SK-N-SH (cell line): ENCODE data around the gene SCD5. TPM values are rescaled to one million over a fixed set of nuclear protein-coding genes. Genes with fewer than 3 reads are reported as not detected.

Experiments used
- CTCF ChIA-PET: fragments of 300-600, 350-600 bp; formaldehyde crosslinking; extraction: SDS; loops from one replicate; lab custom pipeline; 2021; lab: Yijun Ruan, JAX
- POLR2A ChIA-PET: fragments of 350-600 bp; sonication (Branson Sonifier 250); formaldehyde crosslinking; extraction: SDS; loops from one replicate; lab custom pipeline; 2020; ENCODE audit warnings: antibody characterized with exemption, inconsistent platforms; lab: Yijun Ruan, JAX
- DNase-seq: peaks from one replicate; pipeline ENCODE4 v3.0.0; 2012
- H2AFZ ChIP-seq: fragments of 200-600 bp; sonication (generic); 2 replicates; pipeline ENCODE4 v1.8.1; 2016; ENCODE audit warnings: antibody characterized with exemption, mild to moderate bottlenecking, low read depth
- H3F3A ChIP-seq: fragments of 200-600 bp; sonication (generic); replicated peaks from 2 replicates; pipeline ENCODE3; 2016; ENCODE audit warnings: antibody characterized with exemption, mild to moderate bottlenecking; ENCODE audit not compliant: insufficient read depth
- H3K27ac ChIP-seq, 2 experiments: fragments of 200-500 bp in 1 of 2; fragments of 200-600 bp in 1 of 2; sonication (Bioruptor generic) in 1 of 2; sonication (generic), shearing (Covaris generic) in 1 of 2; 2 replicates each; pipeline versions ENCODE4 v1.5.1 to v1.6.1; 2014 to 2016; ENCODE audit warnings: low read depth in 2 of 2, inconsistent platforms in 1 of 2, low read length in 1 of 2, mild to moderate bottlenecking in 1 of 2, mixed read lengths in 1 of 2
- H3K27me3 ChIP-seq: fragments of 200-600 bp; sonication (generic), shearing (Covaris generic); 2 replicates; pipeline ENCODE4 v1.6.1; 2016; ENCODE audit warnings: mixed run types; ENCODE audit not compliant: insufficient read depth
- H3K36me3 ChIP-seq, 2 experiments: fragments of 200-500 bp in 1 of 2; fragments of 200-600 bp in 1 of 2; sonication (Bioruptor generic) in 1 of 2; sonication (generic) in 1 of 2; replicated peaks in 1 of 2; 2 replicates each; pipeline versions ENCODE3 to v1.5.1; 2014 to 2016; ENCODE audit warnings: low read length in 1 of 2, mild to moderate bottlenecking in 1 of 2; ENCODE audit not compliant: insufficient read depth in 2 of 2, control insufficient read depth in 1 of 2
- H3K4me1 ChIP-seq, 2 experiments: fragments of 200-500 bp in 1 of 2; fragments of 200-600 bp in 1 of 2; sonication (Bioruptor generic) in 1 of 2; sonication (generic), shearing (Covaris generic) in 1 of 2; 2 replicates each; pipeline versions ENCODE4 v1.5.1 to v1.6.1; 2014 to 2016; ENCODE audit warnings: low read depth in 1 of 2, low read length in 1 of 2, mixed run types in 1 of 2; ENCODE audit not compliant: insufficient read depth in 2 of 2, control insufficient read depth in 1 of 2
- H3K4me2 ChIP-seq: fragments of 200-600 bp; sonication (generic), shearing (Covaris generic); 2 replicates; pipeline ENCODE4 v1.6.1; 2017; ENCODE audit warnings: mixed run types
- H3K4me3 ChIP-seq, 2 experiments: fragments of 200-500 bp in 1 of 2; fragments of 200-600 bp in 1 of 2; sonication (Bioruptor generic) in 1 of 2; sonication (generic), shearing (Covaris generic) in 1 of 2; 2 replicates each; pipeline versions ENCODE4 v1.5.1 to v1.8.1; 2014 to 2016; ENCODE audit warnings: low read depth in 2 of 2, inconsistent platforms in 1 of 2, low read length in 1 of 2, mild to moderate bottlenecking in 1 of 2, mixed read lengths in 1 of 2, moderate library complexity in 1 of 2
- H3K79me2 ChIP-seq: fragments of 200-600 bp; sonication (generic); 2 replicates; pipeline ENCODE4 v1.8.1; 2017; ENCODE audit warnings: mild to moderate bottlenecking; ENCODE audit not compliant: insufficient read depth
- H3K9ac ChIP-seq: fragments of 200-600 bp; sonication (generic); 2 replicates; pipeline ENCODE4 v1.6.1; 2017; ENCODE audit warnings: mixed run types
- H3K9me2 ChIP-seq: fragments of 200-600 bp; sonication (generic); 2 replicates; pipeline ENCODE4 v1.6.1; 2017; ENCODE audit warnings: mixed run types
- H3K9me3 ChIP-seq: fragments of 200-600 bp; sonication (generic); 2 replicates; pipeline ENCODE4 v1.6.1; 2017; ENCODE audit warnings: mixed run types, mild to moderate bottlenecking, moderate library complexity
- H4K20me1 ChIP-seq: fragments of 200-600 bp; sonication (generic); 2 replicates; pipeline ENCODE4 v1.6.1; 2017; ENCODE audit warnings: mild to moderate bottlenecking, mixed run types; ENCODE audit not compliant: insufficient read depth
- EP300 ChIP-seq, 2 experiments: IDR thresholded peaks; 2 replicates each; pipeline versions ENCODE4 v1.4.0 to v1.6.1; 2012; ENCODE audit warnings: borderline replicate concordance in 1 of 2, low read depth in 1 of 2, low read length in 1 of 2
- GABPA ChIP-seq: IDR thresholded peaks from 2 replicates; pipeline ENCODE4 v1.4.0; 2012; ENCODE audit warnings: low read depth, mild to moderate bottlenecking
- GATA2 ChIP-seq: sonication (generic); formaldehyde crosslinking; IDR thresholded peaks from 2 replicates; pipeline ENCODE4 v1.5.0; 2020; ENCODE audit warnings: mild to moderate bottlenecking, missing genetic modification reagents
- IRF3 ChIP-seq: fragments of 150-350 bp; IDR thresholded peaks from 2 replicates; pipeline ENCODE4 v1.6.1; 2016; ENCODE audit warnings: mild to moderate bottlenecking, low read depth, low read length
- MXI1 ChIP-seq: IDR thresholded peaks from 2 replicates; pipeline ENCODE4 v1.6.1; 2012; ENCODE audit warnings: mild to moderate bottlenecking, low read depth, low read length, improper control_type of control experiment
- NRF1 ChIP-seq: IDR thresholded peaks from 2 replicates; pipeline ENCODE4 v1.6.1; 2012; ENCODE audit warnings: low read depth, mild to moderate bottlenecking, low read length
- RCOR1 ChIP-seq: fragments of 150-350 bp; IDR thresholded peaks from 2 replicates; pipeline ENCODE4 v1.6.1; 2017; ENCODE audit warnings: antibody characterized with exemption, low read length
- SMC3 ChIP-seq: IDR thresholded peaks from 2 replicates; pipeline ENCODE4 v1.6.1; 2012; ENCODE audit warnings: low read depth, low read length, improper control_type of control experiment
- TCF12 ChIP-seq: IDR thresholded peaks from 2 replicates; pipeline ENCODE4 v1.4.0; 2012
- USF1 ChIP-seq: IDR thresholded peaks from 2 replicates; pipeline ENCODE4 v1.4.0; 2012; ENCODE audit warnings: low read depth, borderline replicate concordance
- WGBS: methylation state at CpG from one replicate; pipeline ENCODE4 v1.1.6; 2017; ENCODE audit warnings: low lambda C conversion rate; 5-methylcytosine and 5-hydroxymethylcytosine counted together
- polyA plus RNA-seq, 3 experiments: library from polyadenylated mRNA; depleted of rRNA; stranded (reverse); fragments of >200 nt; gene quantifications; 2 replicates each; pipeline ENCODE4 v1.2.3, GENCODE V29; 2012
- TF ChIP-seq, protein P1 (sequence below): fragments of 150-350 bp; IDR thresholded peaks from 2 replicates; pipeline ENCODE4 v1.6.1; 2017; ENCODE audit warnings: antibody characterized with exemption, low read length, low read depth, borderline replicate concordance
- TF ChIP-seq, protein P2 (sequence below): IDR thresholded peaks from 2 replicates; pipeline ENCODE4 v1.4.0; 2012; ENCODE audit warnings: low read depth, borderline replicate concordance

Gene SCD5
- polyA plus RNA-seq, 1 of the 3 experiments (the other 2 are of a cell fraction): 23.7 TPM

GRCh38 chr4:82748810-82749470, 49.7 kb downstream of the SCD5 start:
- DNase-seq: no peak
- H3K9me3 ChIP-seq: no peaks in the 10 kb centered on the region
- H3K4me2 ChIP-seq: no peak overlapping the region
- peaks cover 6 to 17% of the 10 kb centered on the region in 2 experiments; a peak in 3 of 4 replicates for H3K4me1 ChIP-seq
- ChIA-PET POLR2A (no interaction called here), CTCF (interaction anchor here (1.4 to 4.4 kb wide), 4 partner anchors 9 to 15 kb away, joined by 4 to 25 read pairs (median 4); no protein-coding TSS in a partner anchor)
- H3F3A ChIP-seq: peaks cover 21% of the 10 kb centered on the region
- no peak overlapping the region for H3K9ac ChIP-seq
- 97% methylated on average over 6 of the region's 6 CpGs for WGBS
- H3K27ac ChIP-seq: no peak overlapping the region
- no peaks in the 10 kb centered on the region for H3K36me3 ChIP-seq
- TF ChIP-seq GABPA (no peak), USF1 (no peak), IRF3 (no peak), NRF1 (no peak), EP300 (IDR thresholded peaks at IDR 0.05; ENCODE audit: borderline replicate concordance in 1 of 2, low read depth in 1 of 2, low read length in 1 of 2) (no peak), GATA2 (no peak), SMC3 (no peak), RCOR1 (no peak), MXI1 (no peak), TCF12 (no peak)
- TF ChIP-seq, protein P1, sequence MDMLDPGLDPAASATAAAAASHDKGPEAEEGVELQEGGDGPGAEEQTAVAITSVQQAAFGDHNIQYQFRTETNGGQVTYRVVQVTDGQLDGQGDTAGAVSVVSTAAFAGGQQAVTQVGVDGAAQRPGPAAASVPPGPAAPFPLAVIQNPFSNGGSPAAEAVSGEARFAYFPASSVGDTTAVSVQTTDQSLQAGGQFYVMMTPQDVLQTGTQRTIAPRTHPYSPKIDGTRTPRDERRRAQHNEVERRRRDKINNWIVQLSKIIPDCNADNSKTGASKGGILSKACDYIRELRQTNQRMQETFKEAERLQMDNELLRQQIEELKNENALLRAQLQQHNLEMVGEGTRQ: no peak
- TF ChIP-seq, protein P2, sequence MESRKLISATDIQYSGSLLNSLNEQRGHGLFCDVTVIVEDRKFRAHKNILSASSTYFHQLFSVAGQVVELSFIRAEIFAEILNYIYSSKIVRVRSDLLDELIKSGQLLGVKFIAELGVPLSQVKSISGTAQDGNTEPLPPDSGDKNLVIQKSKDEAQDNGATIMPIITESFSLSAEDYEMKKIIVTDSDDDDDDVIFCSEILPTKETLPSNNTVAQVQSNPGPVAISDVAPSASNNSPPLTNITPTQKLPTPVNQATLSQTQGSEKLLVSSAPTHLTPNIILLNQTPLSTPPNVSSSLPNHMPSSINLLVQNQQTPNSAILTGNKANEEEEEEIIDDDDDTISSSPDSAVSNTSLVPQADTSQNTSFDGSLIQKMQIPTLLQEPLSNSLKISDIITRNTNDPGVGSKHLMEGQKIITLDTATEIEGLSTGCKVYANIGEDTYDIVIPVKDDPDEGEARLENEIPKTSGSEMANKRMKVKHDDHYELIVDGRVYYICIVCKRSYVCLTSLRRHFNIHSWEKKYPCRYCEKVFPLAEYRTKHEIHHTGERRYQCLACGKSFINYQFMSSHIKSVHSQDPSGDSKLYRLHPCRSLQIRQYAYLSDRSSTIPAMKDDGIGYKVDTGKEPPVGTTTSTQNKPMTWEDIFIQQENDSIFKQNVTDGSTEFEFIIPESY: no peak
- H4K20me1 ChIP-seq: no peaks in the 10 kb centered on the region; the same call in 1 of the 2 replicates
- H3K79me2 ChIP-seq: peaks cover 22% of the 10 kb centered on the region
- H3K4me3 ChIP-seq: no peak overlapping the region
- H2AFZ ChIP-seq: no peak overlapping the region
- H3K9me2 ChIP-seq: no peaks in the 10 kb centered on the region
- no peaks in the 10 kb centered on the region for H3K27me3 ChIP-seq
